Motor neuron (in vitro differentiated cells): ENCODE measurements around the gene IL10RB. TPM values are rescaled to one million over a fixed set of nuclear protein-coding genes. Genes with fewer than 3 reads are reported as not detected.
"Not testable (repeated sequence)": the region's sequence is repeated elsewhere in the genome, so short reads cannot be mapped to it uniquely, and the experiment has no call there.

Experiments
- ATAC-seq, 8 experiments: fragments of 200-7000 bp; cut with Tn5 transposase; replicated peaks in 6 of 8; 2 replicates each; pipeline ENCODE4 v1.8.0; 2021; ENCODE audit warnings: mild to moderate bottlenecking in 8 of 8, moderate library complexity in 8 of 8
- H3K27ac ChIP-seq, 2 donors: fragments of 250-450 bp; sonication (Bioruptor Pico); 2 replicates each; pipeline ENCODE4 v1.9.0; 2021; ENCODE audit warnings: antibody characterized with exemption in 2 of 2, mild to moderate bottlenecking in 2 of 2, moderate library complexity in 1 of 2
- H3K4me1 ChIP-seq, 2 donors: fragments of 250-450 bp; sonication (Bioruptor Pico); replicated peaks in 1 of 2; 2 replicates each; pipeline ENCODE4 v1.6.1; 2021; ENCODE audit warnings: antibody characterized with exemption in 2 of 2, mild to moderate bottlenecking in 2 of 2, moderate library complexity in 1 of 2
- H3K4me3 ChIP-seq, 5 donors: fragments of 250-450 bp; sonication (Bioruptor Pico); 2 replicates each; pipeline ENCODE4 v1.9.0; 2021; ENCODE audit warnings: antibody characterized with exemption in 5 of 5, mild to moderate bottlenecking in 5 of 5, moderate library complexity in 4 of 5
- WGBS, 10 experiments: fragments of 450-650 bp; shearing (Covaris generic); methylation state at CpG; one replicate each; pipeline ENCODE4 v1.0.0; 2022; 5-methylcytosine and 5-hydroxymethylcytosine counted together
- in situ Hi-C, 9 experiments: fragments of 400-800 bp; cut with MboI; loops; one replicate each; pipeline ENCODE4 v1.15.0; 2021; ENCODE audit warnings: low sequenced_read_pairs in 9 of 9, low pct_unique_long_range_greater_than_20kb in 2 of 9; ENCODE audit not compliant: unreplicated experiment in 9 of 9
- total RNA-seq, 8 experiments: library from RNA; unstranded; fragments of 300-600 nt; gene quantifications; 2 replicates each; pipeline versions ENCODE4 v1.2.3 to v1.2.4, GENCODE V29; 2022

IL10RB gene
- total RNA-seq, 8 experiments from 2014 or later: 4.1 to 17.8 (median 9.7) TPM

DNA sequence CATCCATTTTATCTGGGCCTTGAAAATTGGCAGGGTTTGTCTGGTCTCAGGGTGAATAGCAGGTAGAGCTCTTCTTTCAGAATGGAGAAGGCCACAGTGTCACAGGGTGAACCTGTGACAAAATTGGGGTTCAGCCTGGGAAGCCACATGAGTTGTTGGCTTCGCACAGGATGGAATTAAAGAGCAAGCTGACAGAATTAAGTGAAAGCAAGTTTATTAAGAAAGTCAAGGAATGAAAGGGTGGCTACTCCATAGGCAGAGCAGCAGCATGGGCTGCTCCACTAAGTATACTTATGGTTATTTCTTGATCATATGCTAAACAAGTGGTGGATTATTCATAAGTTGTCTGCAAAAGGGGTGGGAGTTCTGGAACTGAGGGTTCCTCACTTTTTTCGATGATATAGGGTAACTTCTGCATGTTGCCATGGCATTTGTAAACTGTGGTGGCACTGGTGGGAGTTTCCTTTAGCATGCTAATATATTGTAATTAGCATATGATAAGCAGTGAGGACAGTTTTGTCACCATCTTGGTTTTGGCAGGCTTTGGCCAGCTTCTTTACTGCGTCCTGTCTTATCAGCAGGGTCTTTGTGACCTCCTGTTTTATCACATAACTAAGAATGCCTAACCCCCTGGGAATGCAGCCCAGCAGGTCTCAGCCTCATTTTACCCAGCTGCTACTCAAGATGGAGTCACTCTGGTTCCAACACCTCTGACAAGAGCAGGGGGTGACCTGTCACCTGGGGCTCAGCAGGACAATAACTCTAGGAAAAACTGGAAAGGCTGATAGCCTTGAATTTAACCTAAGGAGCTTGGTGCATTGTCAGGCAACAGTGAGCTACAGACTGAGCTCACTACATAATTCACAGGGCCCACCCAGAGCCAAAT, 31.3 kb upstream of the IL10RB start:
- Histone ChIP-seq H3K4me3 (no peak overlapping the region), H3K27ac (no peak overlapping the region), H3K4me1 (peaks cover 4 to 6% of the 10 kb centered on the region in 2 donors)
- in situ Hi-C loops: no loop called here
- WGBS, 10 experiments: 60 to 100% (median 90%) methylated on average over 1 to 2 of the region's 3 CpGs; no CpG with 5 or more reads in 2 of the 10 experiments
- ATAC-seq: peak in 3 of 8 experiments; percentile 8 to 24 (median 12)

DNA sequence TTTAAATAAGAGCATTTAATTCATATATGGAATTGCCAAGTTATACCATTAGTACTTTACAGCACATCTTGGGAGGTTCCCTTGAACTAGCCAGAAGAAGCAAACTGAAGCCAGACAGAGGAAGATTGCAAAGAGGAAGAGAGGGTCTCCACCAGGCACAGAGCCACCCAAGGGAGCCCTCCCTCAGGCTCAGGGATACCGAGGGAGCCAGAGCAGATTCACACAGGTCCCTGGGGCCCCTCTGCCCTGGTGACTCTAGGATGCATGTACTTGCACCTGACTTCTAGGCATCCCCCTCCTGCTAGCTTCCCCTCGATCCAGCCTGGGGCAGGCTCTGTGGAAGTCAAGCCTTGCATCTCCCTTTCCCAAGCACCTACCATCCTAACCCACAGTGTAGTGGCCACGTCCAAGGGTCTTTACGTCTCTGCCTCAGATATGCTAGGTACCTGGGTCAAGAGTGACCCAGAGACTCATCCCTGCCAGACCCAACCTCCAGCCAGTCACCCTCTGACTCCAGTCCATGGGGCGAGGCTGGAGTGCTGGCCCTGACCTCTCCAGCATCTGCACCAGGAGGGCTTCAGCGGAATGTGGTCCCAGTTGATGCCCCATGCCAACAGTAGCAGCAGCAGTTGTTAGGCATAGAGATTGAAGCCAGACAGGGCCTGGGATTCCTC, 30.0 kb upstream of the IL10RB start:
- Histone ChIP-seq H3K4me3 (no peak overlapping the region), H3K27ac (no peak overlapping the region), H3K4me1 (peaks cover 4 to 6% of the 10 kb centered on the region in 2 donors)
- in situ Hi-C loops: no loop called here
- WGBS, 10 experiments: 71 to 100% (median 100%) methylated on average over 1 to 3 of the region's 6 CpGs; no CpG with 5 or more reads in 3 of the 10 experiments
- ATAC-seq: no peak

DNA sequence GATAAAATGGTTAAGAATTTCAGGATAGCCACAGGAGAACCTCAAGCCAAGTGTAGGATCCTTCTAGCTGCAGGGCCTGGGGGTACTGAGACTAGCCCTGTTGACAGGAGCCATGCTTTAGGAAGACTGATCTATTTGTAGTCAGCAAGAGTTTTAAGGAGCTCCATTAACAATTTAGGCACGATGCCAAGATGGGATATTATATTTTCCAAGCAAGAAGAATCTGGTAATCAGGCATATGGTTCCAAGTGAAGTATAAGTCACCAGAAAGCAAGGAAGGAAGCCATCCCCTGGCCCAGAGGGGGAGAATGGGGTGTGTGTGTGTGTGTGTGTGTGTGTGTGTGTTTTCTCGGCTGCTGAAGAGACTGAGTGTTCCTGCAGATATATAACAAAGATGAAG, 29.4 kb upstream of the IL10RB start:
- in situ Hi-C loops: no loop called here
- peak in 2 of 8 experiments; percentile 63 to 84 for ATAC-seq
- no peak overlapping the region for H3K27ac ChIP-seq
- 20 to 100% (median 94%) methylated on average over 1 to 2 of the region's 2 CpGs; no CpG with 5 or more reads in 5 of the 10 experiments for WGBS, 10 experiments
- peaks cover under 1% of the 10 kb centered on the region in 2 donors for H3K4me1 ChIP-seq
- H3K4me3 ChIP-seq: no peak overlapping the region

DNA sequence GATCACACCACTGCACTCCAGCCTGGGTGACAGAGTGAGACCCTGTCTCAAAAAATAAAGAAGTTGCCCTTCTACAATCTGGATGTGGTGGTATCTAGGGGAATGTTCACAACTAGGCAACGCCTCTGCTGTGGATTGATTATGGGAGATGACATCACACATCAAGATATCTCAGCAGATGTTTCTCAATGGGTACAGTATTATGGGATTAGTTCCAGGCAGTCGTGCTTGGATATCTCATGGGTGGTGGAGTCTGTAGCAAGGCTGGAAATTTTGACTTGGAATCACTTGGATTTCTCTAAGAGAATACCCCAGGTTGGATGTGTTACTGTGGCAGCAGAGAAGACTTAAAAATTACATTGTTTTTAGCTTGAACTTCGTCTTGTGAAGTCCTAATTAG, 28.7 kb upstream of the IL10RB start:
- Histone ChIP-seq H3K27ac (no peak overlapping the region), H3K4me1 (no peaks in the 10 kb centered on the region), H3K4me3 (no peak overlapping the region)
- WGBS, 10 experiments: 86 to 100% (median 100%) methylated on average over 1 to 3 of the region's 3 CpGs; no CpG with 5 or more reads in 2 of the 10 experiments
- peak in 1 of 8 experiments; percentile 17 for ATAC-seq
- in situ Hi-C loops: no loop called here

DNA sequence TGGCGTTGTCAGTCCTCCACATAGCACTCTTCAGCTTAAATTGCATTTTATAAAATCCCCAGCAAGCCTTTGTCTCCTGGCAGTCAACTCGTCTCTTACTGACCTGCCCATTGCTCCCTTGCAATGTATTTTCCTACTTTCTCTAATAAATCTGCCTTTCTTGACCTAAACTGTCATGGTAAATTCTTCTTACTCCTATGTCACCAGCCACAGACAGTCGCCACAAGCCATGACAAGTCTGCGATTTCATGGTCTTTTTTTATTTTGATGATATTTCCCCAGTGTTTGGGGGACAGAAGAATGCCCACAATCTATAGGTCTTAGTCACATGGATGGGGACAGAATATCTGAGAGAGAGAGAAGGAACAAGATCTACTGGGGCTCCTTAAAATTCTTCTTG, 28.0 kb upstream of the IL10RB start:
- 81 to 100% (median 97%) methylated on average over 1 to 4 of the region's 4 CpGs; no CpG with 5 or more reads in 2 of the 10 experiments for WGBS, 10 experiments
- no peak for ATAC-seq
- in situ Hi-C loops: no loop called here

DNA sequence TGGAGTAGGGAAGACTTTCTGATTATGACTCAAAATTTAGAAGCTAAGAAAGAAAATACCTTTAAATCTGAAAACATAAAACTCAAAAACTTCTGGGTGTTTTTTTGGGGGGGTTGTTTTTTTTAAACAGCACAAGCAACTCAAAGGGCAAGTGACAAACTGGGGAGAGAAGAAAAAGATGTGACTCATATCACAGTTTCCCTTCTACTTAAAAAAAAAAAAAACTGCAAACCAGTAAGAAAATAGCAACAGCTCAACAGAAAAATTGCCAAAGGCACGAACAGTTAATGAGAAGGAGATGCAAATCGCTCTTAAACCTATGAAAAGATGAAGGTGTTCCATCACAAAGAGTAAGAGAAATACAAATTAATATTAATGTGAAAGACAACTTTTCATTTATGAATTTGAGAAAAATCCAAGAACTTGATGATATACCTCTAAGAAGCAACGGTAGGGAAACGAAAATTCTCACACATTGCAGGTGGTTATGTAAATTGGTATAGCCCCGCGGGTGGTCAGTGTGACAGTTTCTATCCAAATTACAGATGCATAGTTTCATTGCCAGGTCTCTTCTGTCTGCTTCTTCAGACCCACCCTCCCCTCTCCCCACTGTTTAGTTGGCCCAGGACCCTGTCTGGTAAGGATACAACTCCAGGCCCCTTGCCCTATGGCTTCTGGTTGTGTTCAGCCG, 27.5 kb upstream of the IL10RB start:
- Histone ChIP-seq H3K4me1 (no peaks in the 10 kb centered on the region), H3K27ac (no peak overlapping the region), H3K4me3 (no peak overlapping the region)
- WGBS, 10 experiments: 76 to 95% (median 85%) methylated on average over 3 to 7 of the region's 7 CpGs
- ATAC-seq: no peak
- in situ Hi-C loops: no loop called here

More for the DNA sequence above, 28.0 kb upstream of the IL10RB start:
- H3K27ac ChIP-seq: no peak overlapping the region
- H3K4me1 ChIP-seq: no peaks in the 10 kb centered on the region
- H3K4me3 ChIP-seq: no peak overlapping the region

DNA sequence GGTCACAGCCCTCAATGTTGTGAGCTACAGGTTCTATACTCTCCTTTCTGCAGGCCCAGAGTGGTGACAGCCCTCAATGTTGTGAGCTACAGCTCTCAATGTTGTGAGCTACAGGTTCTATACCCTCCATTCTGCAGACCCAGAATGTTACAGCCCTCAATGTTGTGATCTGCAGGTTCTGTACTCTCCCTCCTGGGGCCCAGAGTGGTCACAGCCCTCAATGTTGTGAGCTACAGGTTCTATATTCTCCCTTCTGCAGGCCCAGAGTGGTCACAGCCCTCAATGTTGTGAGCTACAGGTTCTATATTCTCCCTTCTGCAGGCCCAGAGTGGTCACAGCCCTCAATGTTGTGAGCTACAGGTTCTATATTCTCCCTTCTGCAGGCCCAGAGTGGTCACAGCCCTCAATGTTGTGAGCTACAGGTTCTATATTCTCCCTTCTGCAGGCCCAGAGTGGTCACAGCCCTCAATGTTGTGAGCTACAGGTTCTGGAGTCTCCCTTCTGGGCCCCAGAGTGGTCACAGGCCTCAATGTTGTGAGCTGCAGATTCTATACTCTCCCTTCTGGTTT, 26.5 kb upstream of the IL10RB start:
- H3K27ac ChIP-seq, ATAC-seq, in situ Hi-C loops, H3K4me3 ChIP-seq, H3K4me1 ChIP-seq: not testable (repeated sequence)

DNA sequence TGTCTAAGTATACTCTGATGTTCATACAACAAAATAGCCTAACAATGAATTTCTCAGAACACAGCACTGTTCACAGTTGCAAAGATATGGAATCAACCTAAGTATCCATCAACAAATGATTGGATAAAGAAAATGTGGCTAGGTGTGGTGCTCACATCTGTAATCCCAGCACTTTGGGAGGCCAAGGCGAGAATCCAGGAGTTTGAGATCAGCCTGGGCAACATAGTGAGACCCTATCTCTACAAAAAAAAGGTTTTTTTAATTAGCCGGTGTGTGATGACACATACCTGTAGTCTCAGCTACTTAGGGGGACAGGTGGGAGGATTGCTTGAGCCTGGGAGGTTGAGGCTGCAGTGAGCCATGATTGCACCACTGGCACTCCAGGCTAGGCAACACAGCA, 25.8 kb upstream of the IL10RB start:
- 80 to 100% (median 100%) methylated on average over 1 to 2 of the region's 2 CpGs; no CpG with 5 or more reads in 3 of the 10 experiments for WGBS, 10 experiments
- no peaks in the 10 kb centered on the region for H3K4me1 ChIP-seq
- H3K27ac ChIP-seq: no peak overlapping the region
- ATAC-seq: no peak
- in situ Hi-C loops: no loop called here
- H3K4me3 ChIP-seq: no peak overlapping the region

DNA sequence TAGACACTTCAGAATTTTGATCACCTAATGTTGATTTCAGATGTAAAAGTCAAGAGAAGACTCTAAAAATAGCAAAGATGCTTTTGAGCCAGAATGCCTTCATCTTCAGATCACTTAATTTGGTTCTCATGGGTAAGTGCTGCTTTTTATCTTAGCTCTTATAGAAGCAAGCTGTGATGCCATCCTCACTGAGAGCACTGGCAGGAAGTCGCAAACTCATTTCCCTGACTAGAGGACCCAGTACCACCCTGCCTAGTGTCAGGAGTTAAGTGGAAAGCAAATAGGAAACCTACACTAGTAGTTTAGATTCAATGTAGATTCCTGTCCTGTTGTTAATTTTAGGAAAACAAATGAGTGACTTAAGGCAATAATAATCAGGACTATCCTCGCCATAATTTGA, 24.3 kb upstream of the IL10RB start:
- no peak for ATAC-seq
- in situ Hi-C loops: no loop called here
- 83 to 100% (median 97%) methylated on average over 1 to 2 of the region's 2 CpGs; no CpG with 5 or more reads in 2 of the 10 experiments for WGBS, 10 experiments

DNA sequence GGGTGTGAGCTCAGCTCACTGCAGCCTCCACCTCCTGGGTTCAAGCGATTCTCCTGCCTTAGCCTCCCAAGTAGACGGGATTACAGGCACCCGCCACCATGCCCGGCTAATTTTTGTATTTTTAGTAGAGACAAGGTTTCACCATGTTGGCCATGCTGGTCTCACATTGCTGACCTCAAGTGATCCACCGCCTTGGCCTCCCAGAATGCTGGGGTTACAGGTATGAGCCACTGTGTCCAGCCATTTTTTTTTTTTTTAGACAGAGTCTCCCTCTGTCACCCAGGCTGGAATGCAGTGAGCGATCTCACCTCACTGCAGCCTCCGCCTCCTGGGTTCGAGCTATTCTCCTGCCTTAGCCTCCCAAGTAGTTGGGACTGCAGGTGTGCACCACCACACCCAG, 23.3 kb upstream of the IL10RB start:
- in situ Hi-C loops, ATAC-seq, H3K4me3 ChIP-seq, H3K4me1 ChIP-seq, H3K27ac ChIP-seq: not testable (repeated sequence)
- 80 to 100% (median 100%) methylated on average over 1 to 5 of the region's 8 CpGs; no CpG with 5 or more reads in 5 of the 10 experiments for WGBS, 10 experiments

More for the DNA sequence above, 24.3 kb upstream of the IL10RB start:
- Histone ChIP-seq H3K4me1 (no peaks in the 10 kb centered on the region), H3K4me3 (no peak overlapping the region), H3K27ac (no peak overlapping the region)

DNA sequence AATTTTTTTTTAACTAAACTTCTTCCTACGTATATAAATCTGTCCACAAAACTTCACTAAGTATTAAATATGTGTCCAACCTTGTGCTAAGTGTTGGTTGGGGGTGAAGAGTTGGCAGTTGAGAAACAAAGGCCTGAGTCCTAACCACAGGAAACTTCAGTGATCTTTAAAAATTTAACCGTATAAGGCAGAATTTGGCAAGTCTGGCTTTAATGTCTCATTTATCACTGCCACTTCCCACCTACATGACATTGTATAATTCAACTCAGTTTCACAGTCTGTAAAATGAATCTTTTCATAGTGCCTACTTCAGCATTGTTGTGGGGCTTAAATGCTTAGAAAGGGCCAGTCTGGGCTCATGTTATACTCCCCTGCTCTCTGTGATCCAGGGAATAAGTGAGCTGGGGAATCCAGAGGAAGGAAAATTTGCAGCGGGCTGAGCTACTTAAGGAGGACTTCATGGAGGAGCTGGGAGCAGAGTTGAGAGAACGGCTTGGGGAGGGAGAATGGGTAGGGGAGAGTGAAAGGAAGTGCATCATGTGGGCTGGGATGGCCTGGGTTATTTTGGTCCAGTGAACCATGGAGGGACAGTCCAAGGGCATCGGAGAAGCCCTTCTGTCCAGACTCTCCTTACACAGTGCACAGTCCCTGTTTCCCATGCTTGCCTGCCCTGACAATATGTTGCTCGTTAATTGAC, 21.9 kb upstream of the IL10RB start:
- in situ Hi-C loops: no loop called here
- no peak for ATAC-seq

DNA sequence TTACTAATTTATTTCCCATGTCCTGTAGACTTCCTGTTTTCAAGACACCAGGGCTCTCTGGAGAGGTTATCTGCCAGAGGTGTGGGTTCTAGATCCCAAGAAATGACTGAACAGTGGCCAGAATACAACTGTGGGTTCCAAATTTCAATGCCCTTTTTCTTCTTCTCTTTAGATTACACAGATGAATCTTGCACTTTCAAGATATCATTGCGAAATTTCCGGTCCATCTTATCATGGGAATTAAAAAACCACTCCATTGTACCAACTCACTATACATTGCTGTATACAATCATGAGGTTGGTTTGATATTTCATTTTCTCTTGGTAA, 21.4 kb upstream of the IL10RB start:
- H3K4me3 ChIP-seq: no peak overlapping the region

More for the DNA sequence above, 21.9 kb upstream of the IL10RB start:
- Histone ChIP-seq H3K4me1 (no peaks in the 10 kb centered on the region), H3K27ac (no peak overlapping the region), H3K4me3 (no peak overlapping the region)
- 69 to 100% (median 86%) methylated on average over 2 to 5 of the region's 6 CpGs; no CpG with 5 or more reads in 2 of the 10 experiments for WGBS, 10 experiments

More for the DNA sequence above, 21.4 kb upstream of the IL10RB start:
- in situ Hi-C loops: no loop called here
- no peak for ATAC-seq
- WGBS, 10 experiments: 80 to 100% (median 100%) methylated on average over 1 to 2 of the region's 2 CpGs; no CpG with 5 or more reads in 3 of the 10 experiments
- no peak overlapping the region for H3K27ac ChIP-seq
- H3K4me1 ChIP-seq: no peaks in the 10 kb centered on the region
